ENCODE measurements around the gene B3GNT2.

DNA sequence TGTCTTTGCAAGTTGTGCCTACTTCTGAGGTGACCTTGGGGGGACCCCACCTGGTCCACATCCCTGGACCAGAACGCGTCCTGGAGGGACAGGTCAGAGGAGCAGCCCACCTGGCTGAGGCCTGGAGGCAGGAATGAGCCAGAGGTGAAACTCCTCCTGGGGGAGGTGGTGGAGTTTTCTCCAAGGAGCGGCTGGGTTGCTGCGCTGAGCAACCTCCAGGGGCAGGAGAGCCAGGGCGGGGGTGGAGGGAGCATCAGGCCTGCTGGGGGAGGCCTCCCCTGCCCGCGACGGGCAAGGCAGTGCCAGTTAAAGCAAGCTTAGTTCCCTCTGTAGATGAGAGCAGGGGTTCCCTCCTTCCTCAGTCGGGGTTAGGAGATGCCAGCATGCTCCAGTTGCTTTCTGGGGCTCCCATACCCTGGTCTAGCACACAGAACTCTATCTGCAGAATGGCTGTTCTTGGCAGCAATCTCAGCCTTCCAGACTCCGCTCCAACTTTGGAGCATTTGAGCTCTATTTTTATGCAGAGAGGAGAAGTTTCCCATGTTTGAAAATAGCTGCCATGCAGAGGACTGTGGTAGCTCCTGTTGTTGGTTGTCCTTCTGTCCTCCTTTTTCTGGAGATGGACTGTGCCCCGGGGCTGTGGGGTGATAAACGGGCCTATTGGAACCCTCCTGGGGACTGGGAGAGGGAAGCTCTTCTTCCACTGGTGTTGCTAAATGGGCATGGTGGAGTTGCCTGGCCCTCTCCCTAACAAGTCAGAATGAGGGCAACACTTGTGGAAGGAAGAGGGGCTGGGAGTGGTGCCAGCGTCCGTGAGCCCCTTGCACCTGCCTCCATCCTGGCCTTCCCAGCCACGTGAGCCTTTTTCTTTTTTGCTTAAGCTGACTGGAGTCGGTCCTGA, 39.1 kb downstream of the B3GNT2 start:
- TF ChIP-seq, protein P1, sequence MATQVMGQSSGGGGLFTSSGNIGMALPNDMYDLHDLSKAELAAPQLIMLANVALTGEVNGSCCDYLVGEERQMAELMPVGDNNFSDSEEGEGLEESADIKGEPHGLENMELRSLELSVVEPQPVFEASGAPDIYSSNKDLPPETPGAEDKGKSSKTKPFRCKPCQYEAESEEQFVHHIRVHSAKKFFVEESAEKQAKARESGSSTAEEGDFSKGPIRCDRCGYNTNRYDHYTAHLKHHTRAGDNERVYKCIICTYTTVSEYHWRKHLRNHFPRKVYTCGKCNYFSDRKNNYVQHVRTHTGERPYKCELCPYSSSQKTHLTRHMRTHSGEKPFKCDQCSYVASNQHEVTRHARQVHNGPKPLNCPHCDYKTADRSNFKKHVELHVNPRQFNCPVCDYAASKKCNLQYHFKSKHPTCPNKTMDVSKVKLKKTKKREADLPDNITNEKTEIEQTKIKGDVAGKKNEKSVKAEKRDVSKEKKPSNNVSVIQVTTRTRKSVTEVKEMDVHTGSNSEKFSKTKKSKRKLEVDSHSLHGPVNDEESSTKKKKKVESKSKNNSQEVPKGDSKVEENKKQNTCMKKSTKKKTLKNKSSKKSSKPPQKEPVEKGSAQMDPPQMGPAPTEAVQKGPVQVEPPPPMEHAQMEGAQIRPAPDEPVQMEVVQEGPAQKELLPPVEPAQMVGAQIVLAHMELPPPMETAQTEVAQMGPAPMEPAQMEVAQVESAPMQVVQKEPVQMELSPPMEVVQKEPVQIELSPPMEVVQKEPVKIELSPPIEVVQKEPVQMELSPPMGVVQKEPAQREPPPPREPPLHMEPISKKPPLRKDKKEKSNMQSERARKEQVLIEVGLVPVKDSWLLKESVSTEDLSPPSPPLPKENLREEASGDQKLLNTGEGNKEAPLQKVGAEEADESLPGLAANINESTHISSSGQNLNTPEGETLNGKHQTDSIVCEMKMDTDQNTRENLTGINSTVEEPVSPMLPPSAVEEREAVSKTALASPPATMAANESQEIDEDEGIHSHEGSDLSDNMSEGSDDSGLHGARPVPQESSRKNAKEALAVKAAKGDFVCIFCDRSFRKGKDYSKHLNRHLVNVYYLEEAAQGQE (tag by site-specific recombination; IDR thresholded peaks at IDR 0.05), result no peak
- no peak for TF ChIP-seq ZBTB21 (tag by site-specific recombination; IDR thresholded peaks at IDR 0.05)
- no peak for TF ChIP-seq REPIN1 (tag by site-specific recombination; IDR thresholded peaks at IDR 0.05; ENCODE audit: low read depth)
- TF ChIP-seq, protein P2, sequence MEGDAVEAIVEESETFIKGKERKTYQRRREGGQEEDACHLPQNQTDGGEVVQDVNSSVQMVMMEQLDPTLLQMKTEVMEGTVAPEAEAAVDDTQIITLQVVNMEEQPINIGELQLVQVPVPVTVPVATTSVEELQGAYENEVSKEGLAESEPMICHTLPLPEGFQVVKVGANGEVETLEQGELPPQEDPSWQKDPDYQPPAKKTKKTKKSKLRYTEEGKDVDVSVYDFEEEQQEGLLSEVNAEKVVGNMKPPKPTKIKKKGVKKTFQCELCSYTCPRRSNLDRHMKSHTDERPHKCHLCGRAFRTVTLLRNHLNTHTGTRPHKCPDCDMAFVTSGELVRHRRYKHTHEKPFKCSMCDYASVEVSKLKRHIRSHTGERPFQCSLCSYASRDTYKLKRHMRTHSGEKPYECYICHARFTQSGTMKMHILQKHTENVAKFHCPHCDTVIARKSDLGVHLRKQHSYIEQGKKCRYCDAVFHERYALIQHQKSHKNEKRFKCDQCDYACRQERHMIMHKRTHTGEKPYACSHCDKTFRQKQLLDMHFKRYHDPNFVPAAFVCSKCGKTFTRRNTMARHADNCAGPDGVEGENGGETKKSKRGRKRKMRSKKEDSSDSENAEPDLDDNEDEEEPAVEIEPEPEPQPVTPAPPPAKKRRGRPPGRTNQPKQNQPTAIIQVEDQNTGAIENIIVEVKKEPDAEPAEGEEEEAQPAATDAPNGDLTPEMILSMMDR (tag by site-specific recombination; IDR thresholded peaks at IDR 0.05), result no peak
- TF ChIP-seq ZNF433 (tag by site-specific recombination; IDR thresholded peaks at IDR 0.05; ENCODE audit: low read depth), result no peak
- TF ChIP-seq YY1 (tag by site-specific recombination; IDR thresholded peaks at IDR 0.05), result no peak
- TF ChIP-seq SCRT1 (tag by site-specific recombination; IDR thresholded peaks at IDR 0.05; ENCODE audit: borderline replicate concordance), result no peak
- TF ChIP-seq HOXA7 (CRISPR knock-in tag; IDR thresholded peaks at IDR 0.05; ENCODE audit: borderline replicate concordance), result no peak
- TF ChIP-seq ZNF404 (tag by site-specific recombination; IDR thresholded peaks at IDR 0.05), result no peak
- no peak for TF ChIP-seq ZBTB7A (tag by site-specific recombination; IDR thresholded peaks at IDR 0.05; ENCODE audit: low read depth)
- TF ChIP-seq, protein P3, sequence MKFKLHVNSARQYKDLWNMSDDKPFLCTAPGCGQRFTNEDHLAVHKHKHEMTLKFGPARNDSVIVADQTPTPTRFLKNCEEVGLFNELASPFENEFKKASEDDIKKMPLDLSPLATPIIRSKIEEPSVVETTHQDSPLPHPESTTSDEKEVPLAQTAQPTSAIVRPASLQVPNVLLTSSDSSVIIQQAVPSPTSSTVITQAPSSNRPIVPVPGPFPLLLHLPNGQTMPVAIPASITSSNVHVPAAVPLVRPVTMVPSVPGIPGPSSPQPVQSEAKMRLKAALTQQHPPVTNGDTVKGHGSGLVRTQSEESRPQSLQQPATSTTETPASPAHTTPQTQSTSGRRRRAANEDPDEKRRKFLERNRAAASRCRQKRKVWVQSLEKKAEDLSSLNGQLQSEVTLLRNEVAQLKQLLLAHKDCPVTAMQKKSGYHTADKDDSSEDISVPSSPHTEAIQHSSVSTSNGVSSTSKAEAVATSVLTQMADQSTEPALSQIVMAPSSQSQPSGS (tag by site-specific recombination; IDR thresholded peaks at IDR 0.05; ENCODE audit: low read depth), result no peak
